ENCODE results near the gene PDE4D. TPM values are rescaled to one million over a fixed set of nuclear protein-coding genes. Genes with fewer than 3 reads are reported as not detected.

The PDE4D gene
- total RNA-seq, 1 donor from 2014 or later = 85.8 TPM

- intact Hi-C loops (cut with DNase I) = no loop called here
- Histone ChIP-seq H3K4me1 (peaks cover 6% of the 10 kb centered on the region), H3K36me3 (no peaks in the 10 kb centered on the region), H3K9me3 (no peaks in the 10 kb centered on the region), H3K27ac (no peak overlapping the region), H3K27me3 (no peaks in the 10 kb centered on the region), H3K4me3 (no peak overlapping the region)
- ATAC-seq = no peak
- DNase-seq = no peak
- no peak for TF ChIP-seq CTCF (IDR thresholded peaks at IDR 0.05)
Observed at GRCh38 chr5:58927181-58927580, 966.3 kb downstream of the PDE4D start.

- intact Hi-C loops (cut with DNase I) = no loop called here
- Histone ChIP-seq H3K4me1 (peaks cover 6% of the 10 kb centered on the region), H3K27ac (no peak overlapping the region), H3K4me3 (no peak overlapping the region), H3K36me3 (no peaks in the 10 kb centered on the region), H3K9me3 (no peaks in the 10 kb centered on the region), H3K27me3 (no peaks in the 10 kb centered on the region)
- DNase-seq (no peak), ATAC-seq (no peak)
- no peak for TF ChIP-seq CTCF (IDR thresholded peaks at IDR 0.05)
Observed at GRCh38 chr5:58926541-58926935, 967.0 kb downstream of the PDE4D start.

- Histone ChIP-seq H3K27ac (no peak overlapping the region), H3K9me3 (no peaks in the 10 kb centered on the region), H3K27me3 (no peaks in the 10 kb centered on the region), H3K4me1 (peaks cover 6% of the 10 kb centered on the region), H3K36me3 (no peaks in the 10 kb centered on the region), H3K4me3 (no peak overlapping the region)
- no peak for TF ChIP-seq CTCF (IDR thresholded peaks at IDR 0.05)
- intact Hi-C loops (cut with DNase I) = no loop called here
- DNase-seq = no peak
- no peak for ATAC-seq
Observed at GRCh38 chr5:58925627-58926540, 967.6 kb downstream of the PDE4D start.

GRCh38 chr5:58924306-58924705 lies 969.2 kb downstream of the PDE4D start:
- ATAC-seq (no peak), DNase-seq (no peak)
- H3K9me3 ChIP-seq = no peaks in the 10 kb centered on the region
- no peak overlapping the region for H3K4me3 ChIP-seq
- no peak for TF ChIP-seq CTCF (IDR thresholded peaks at IDR 0.05)
- H3K36me3 ChIP-seq = no peaks in the 10 kb centered on the region
- peaks cover 6% of the 10 kb centered on the region for H3K4me1 ChIP-seq
- intact Hi-C loops (cut with DNase I) = no loop called here
- H3K27ac ChIP-seq = no peak overlapping the region
- H3K27me3 ChIP-seq = no peaks in the 10 kb centered on the region

DNA sequence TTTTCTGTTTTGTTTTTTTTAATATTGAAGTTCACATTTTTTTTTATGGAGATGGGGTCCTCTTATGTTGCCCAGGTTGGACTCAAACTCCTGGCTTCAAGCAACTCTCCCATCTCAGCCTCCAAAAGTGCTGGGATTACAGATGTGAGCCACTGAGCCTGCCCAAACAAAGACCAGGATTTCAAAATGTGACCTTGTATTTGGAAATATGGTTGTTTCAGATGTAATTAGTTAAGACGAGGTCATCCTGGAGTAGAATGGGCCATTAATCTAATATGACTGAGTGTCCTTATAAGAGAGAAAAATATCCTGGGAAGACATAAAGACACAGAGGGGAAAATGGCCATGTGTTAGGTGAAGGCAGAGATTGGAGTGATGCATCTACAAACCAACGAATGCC lies 970.2 kb downstream of the PDE4D start:
- TF ChIP-seq CTCF (IDR thresholded peaks at IDR 0.05) = no peak
- peaks cover 6% of the 10 kb centered on the region for H3K4me1 ChIP-seq
- no peak overlapping the region for H3K4me3 ChIP-seq
- ATAC-seq = no peak
- H3K27ac ChIP-seq = no peak overlapping the region
- H3K36me3 ChIP-seq = no peaks in the 10 kb centered on the region
- H3K27me3 ChIP-seq = no peaks in the 10 kb centered on the region
- no peak for DNase-seq
- intact Hi-C loops (cut with DNase I) = no loop called here
- no peaks in the 10 kb centered on the region for H3K9me3 ChIP-seq

Measured in upper lobe of right lung (tissue), 1 donor.